Loucy (cell line): Measurements from ENCODE around the gene RHBDD2.

ENCODE experiments used
- H2AFZ ChIP-seq: fragments of 200-600 bp; sonication (generic); 2 replicates; pipeline ENCODE4 v1.6.0; 2016; ENCODE audit warnings: antibody characterized with exemption, mild to moderate bottlenecking, low read length, moderate library complexity
- H3F3A ChIP-seq: fragments of 200-600 bp; 2 replicates; pipeline ENCODE4 v1.6.0; 2016; ENCODE audit warnings: antibody characterized with exemption, low read depth, mild to moderate bottlenecking
- H3K27me3 ChIP-seq: fragments of 200-600 bp; sonication (generic); 2 replicates; pipeline ENCODE4 v1.6.1; 2014; ENCODE audit warnings: low read length, mild to moderate bottlenecking; ENCODE audit not compliant: insufficient read depth, poor library complexity, severe bottlenecking
- H3K36me3 ChIP-seq: fragments of 200-600 bp; sonication (generic); 2 replicates; pipeline ENCODE4 v1.6.1; 2016; ENCODE audit warnings: low read length; ENCODE audit not compliant: insufficient read depth
- H3K4me1 ChIP-seq: fragments of 200-600 bp; sonication (generic); 2 replicates; pipeline ENCODE4 v1.5.1; 2014; ENCODE audit warnings: low read length, mild to moderate bottlenecking; ENCODE audit not compliant: insufficient read depth, poor library complexity, severe bottlenecking
- H3K4me2 ChIP-seq: fragments of 200-600 bp; sonication (generic); 2 replicates; pipeline ENCODE4 v1.6.0; 2014; ENCODE audit warnings: antibody characterized with exemption, low read length, low read depth, mild to moderate bottlenecking; ENCODE audit not compliant: poor library complexity, severe bottlenecking
- H3K4me3 ChIP-seq: fragments of 200-600 bp; sonication (generic); 2 replicates; pipeline ENCODE4 v1.5.1; 2014; ENCODE audit warnings: low read length, mild to moderate bottlenecking, mixed read lengths; ENCODE audit not compliant: poor library complexity, severe bottlenecking
- H3K79me2 ChIP-seq: fragments of 200-600 bp; sonication (generic); 2 replicates; pipeline ENCODE4 v1.6.1; 2014; ENCODE audit warnings: low read length; ENCODE audit not compliant: insufficient read depth
- H3K9ac ChIP-seq: fragments of 200-600 bp; sonication (generic); 2 replicates; pipeline ENCODE4 v1.6.0; 2014; ENCODE audit warnings: mild to moderate bottlenecking, low read depth, low read length, moderate library complexity; ENCODE audit not compliant: poor library complexity, severe bottlenecking
- H3K9me2 ChIP-seq: fragments of 200-600 bp; sonication (generic); replicated peaks from 2 replicates; pipeline ENCODE4 v1.6.1; 2016; ENCODE audit warnings: low read depth, low read length, mixed read lengths
- H3K9me3 ChIP-seq: fragments of 200-600 bp; sonication (generic); 2 replicates; pipeline ENCODE4 v1.6.1; 2014; ENCODE audit warnings: mild to moderate bottlenecking, antibody characterized with exemption, low read length, low read depth; ENCODE audit not compliant: insufficient read depth
- H4K20me1 ChIP-seq: fragments of 200-600 bp; sonication (generic); 2 replicates; pipeline ENCODE4 v1.6.0; 2014; ENCODE audit warnings: antibody characterized with exemption, low read length, mild to moderate bottlenecking; ENCODE audit not compliant: insufficient read depth, poor library complexity, severe bottlenecking
- CTCF ChIP-seq: fragments of 200-600 bp; sonication (generic); conservative IDR thresholded peaks from 2 replicates; pipeline ENCODE4 v1.5.1; 2014; ENCODE audit warnings: mild to moderate bottlenecking, antibody characterized with exemption, low read length
- EZH2phosphoT487 ChIP-seq: fragments of 200-600 bp; IDR thresholded peaks from 2 replicates; pipeline ENCODE4 v1.6.1; 2018; ENCODE audit warnings: antibody characterized with exemption, mild to moderate bottlenecking, moderate library complexity, borderline replicate concordance

RHBDD2 gene

GRCh38 chr7:75891815-75892411 is 13.1 kb downstream of the RHBDD2 start:
- Histone ChIP-seq H3K4me3 (no peak overlapping the region), H2AFZ (no peak overlapping the region), H3K9me2 (no peaks in the 10 kb centered on the region), H3K9ac (no peak overlapping the region), H3F3A (no peaks in the 10 kb centered on the region), H4K20me1 (no peaks in the 10 kb centered on the region), H3K4me1 (peaks cover 6% of the 10 kb centered on the region), H3K4me2 (no peak overlapping the region), H3K79me2 (no peaks in the 10 kb centered on the region), H3K27me3 (no peaks in the 10 kb centered on the region), H3K36me3 (0 out of 2 replicates have a peak, but pooled peaks cover 3% of the 10 kb centered on the region), H3K9me3 (no peaks in the 10 kb centered on the region)
- no peak for TF ChIP-seq EZH2phosphoT487
- no peak for TF ChIP-seq CTCF

DNA sequence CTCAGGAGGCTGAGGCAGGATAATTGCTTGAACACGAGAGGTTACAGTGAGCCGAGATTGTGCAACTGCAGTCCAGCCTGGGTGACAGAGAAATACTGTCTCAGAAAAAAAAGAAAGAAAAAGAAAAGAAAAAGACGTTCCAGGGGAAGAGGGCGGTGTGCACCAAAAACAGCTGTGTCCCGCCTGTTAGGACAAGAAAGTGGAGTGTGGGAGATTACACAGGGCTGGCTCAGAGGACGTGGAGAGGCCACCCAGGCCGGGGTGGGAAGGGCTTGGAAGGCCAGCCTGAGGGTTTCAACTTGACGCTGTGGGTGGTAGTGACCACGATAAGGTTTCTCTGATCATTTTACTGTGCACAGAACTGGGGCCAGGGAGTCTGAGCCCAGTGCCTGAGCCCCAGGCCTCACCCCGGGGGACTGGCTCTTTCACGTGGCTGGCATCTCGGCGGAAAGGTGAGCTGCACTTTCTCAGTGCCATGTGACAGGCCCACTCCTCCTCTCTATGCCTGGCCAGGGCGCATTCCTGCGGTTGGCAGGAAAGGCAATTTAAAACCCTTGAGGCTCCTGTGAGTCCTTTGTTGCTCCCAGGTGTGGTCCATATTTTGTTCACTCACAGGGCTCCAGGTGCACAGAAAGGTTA is 13.9 kb downstream of the RHBDD2 start:
- no peak overlapping the region for H3K4me2 ChIP-seq
- 0 out of 2 replicates have a peak, but pooled peaks cover 3% of the 10 kb centered on the region for H3K36me3 ChIP-seq
- H3K9me3 ChIP-seq, result no peaks in the 10 kb centered on the region
- TF ChIP-seq EZH2phosphoT487 (no peak), CTCF (no peak)
- H4K20me1 ChIP-seq, result no peaks in the 10 kb centered on the region
- no peaks in the 10 kb centered on the region for H3K9me2 ChIP-seq
- no peaks in the 10 kb centered on the region for H3K79me2 ChIP-seq
- H3K9ac ChIP-seq, result no peak overlapping the region
- H3K4me3 ChIP-seq, result no peak overlapping the region
- no peaks in the 10 kb centered on the region for H3F3A ChIP-seq
- no peaks in the 10 kb centered on the region for H3K27me3 ChIP-seq
- peaks cover 6% of the 10 kb centered on the region for H3K4me1 ChIP-seq
- H2AFZ ChIP-seq, result no peak overlapping the region

- Histone ChIP-seq H4K20me1 (no peaks in the 10 kb centered on the region), H3K4me3 (no peak overlapping the region)
Measured at GRCh38 chr7:75896803-75897327, 18.0 kb downstream of the RHBDD2 start.

More at GRCh38 chr7:75896803-75897327, 18.0 kb downstream of the RHBDD2 start:
- no peaks in the 10 kb centered on the region for H3K36me3 ChIP-seq
- H3K9ac ChIP-seq, result no peak overlapping the region
- H3K9me3 ChIP-seq, result no peaks in the 10 kb centered on the region
- no peaks in the 10 kb centered on the region for H3K79me2 ChIP-seq
- no peaks in the 10 kb centered on the region for H3K4me1 ChIP-seq
- no peak overlapping the region for H2AFZ ChIP-seq
- H3K27me3 ChIP-seq, result no peaks in the 10 kb centered on the region
- no peaks in the 10 kb centered on the region for H3K9me2 ChIP-seq
- no peaks in the 10 kb centered on the region for H3F3A ChIP-seq
- no peak for TF ChIP-seq CTCF
- TF ChIP-seq EZH2phosphoT487, result no peak
- no peak overlapping the region for H3K4me2 ChIP-seq
